ENCODE results near the gene BRAP. TPM values are rescaled to one million over a fixed set of nuclear protein-coding genes. Genes with fewer than 3 reads are reported as not detected.
"Not testable (repeated sequence)": the region's sequence is repeated elsewhere in the genome, so short reads cannot be mapped to it uniquely, and the experiment has no call there.

The BRAP gene
- total RNA-seq, 1 donor from 2014 or later = 20.9 TPM

GRCh38 chr12:111664961-111665865 lies 20.5 kb downstream of the BRAP start:
- Mint-ChIP-seq H3K27ac (no peak overlapping the region), H3K4me1 (ENCODE audit: unreplicated experiment) (no peaks in the 10 kb centered on the region), H3K36me3 (peaks cover 22% of the 10 kb centered on the region), H3K4me3 (no peak overlapping the region), H3K9me3 (no peaks in the 10 kb centered on the region), H3K27me3 (no peaks in the 10 kb centered on the region)
- no peak for TF ChIP-seq CTCF (conservative IDR thresholded peaks at IDR 0.05)
- no peak for DNase-seq (ENCODE audit: extremely low spot score, unreplicated experiment)

- no peak for DNase-seq (ENCODE audit: extremely low spot score, unreplicated experiment)
- Mint-ChIP-seq H3K27me3 (no peaks in the 10 kb centered on the region), H3K4me1 (ENCODE audit: unreplicated experiment) (no peaks in the 10 kb centered on the region), H3K4me3 (no peak overlapping the region), H3K27ac (no peak overlapping the region), H3K36me3 (peaks cover 17% of the 10 kb centered on the region), H3K9me3 (no peaks in the 10 kb centered on the region)
- no peak for TF ChIP-seq CTCF (conservative IDR thresholded peaks at IDR 0.05)
Observed at GRCh38 chr12:111664499-111664898, 21.3 kb downstream of the BRAP start.

GRCh38 chr12:111656016-111656415 lies 29.7 kb downstream of the BRAP start:
- DNase-seq (ENCODE audit: extremely low spot score, unreplicated experiment) = no peak
- no peaks in the 10 kb centered on the region for H3K4me1 Mint-ChIP-seq (ENCODE audit: unreplicated experiment)
- peaks cover 20% of the 10 kb centered on the region for H3K36me3 Mint-ChIP-seq
- no peak overlapping the region for H3K4me3 Mint-ChIP-seq
- H3K27ac Mint-ChIP-seq = no peak overlapping the region
- no peak for TF ChIP-seq CTCF (conservative IDR thresholded peaks at IDR 0.05)
- no peaks in the 10 kb centered on the region for H3K27me3 Mint-ChIP-seq
- H3K9me3 Mint-ChIP-seq = no peaks in the 10 kb centered on the region

- H3K4me3 Mint-ChIP-seq = no peak overlapping the region
- no peaks in the 10 kb centered on the region for H3K27me3 Mint-ChIP-seq
- H3K9me3 Mint-ChIP-seq = no peaks in the 10 kb centered on the region
- no peak for DNase-seq (ENCODE audit: extremely low spot score, unreplicated experiment)
- H3K27ac Mint-ChIP-seq = no peak overlapping the region
- no peaks in the 10 kb centered on the region for H3K4me1 Mint-ChIP-seq (ENCODE audit: unreplicated experiment)
- no peak for TF ChIP-seq CTCF (conservative IDR thresholded peaks at IDR 0.05)
- H3K36me3 Mint-ChIP-seq = peaks cover 20% of the 10 kb centered on the region
Observed at GRCh38 chr12:111655356-111655755, 30.4 kb downstream of the BRAP start.

GRCh38 chr12:111653596-111653995 lies 32.2 kb downstream of the BRAP start:
- Mint-ChIP-seq H3K36me3 (peaks cover 25% of the 10 kb centered on the region), H3K4me3 (no peak overlapping the region), H3K4me1 (ENCODE audit: unreplicated experiment) (no peaks in the 10 kb centered on the region), H3K27me3 (no peaks in the 10 kb centered on the region), H3K9me3 (no peaks in the 10 kb centered on the region), H3K27ac (no peak overlapping the region)
- TF ChIP-seq CTCF (conservative IDR thresholded peaks at IDR 0.05) = no peak
- DNase-seq (ENCODE audit: extremely low spot score, unreplicated experiment) = no peak

- not testable (repeated sequence) for H3K4me3 Mint-ChIP-seq; H3K27me3 Mint-ChIP-seq; H3K27ac Mint-ChIP-seq; H3K9me3 Mint-ChIP-seq; DNase-seq (ENCODE audit: extremely low spot score, unreplicated experiment); H3K4me1 Mint-ChIP-seq (ENCODE audit: unreplicated experiment)
- peaks cover 23% of the 10 kb centered on the region for H3K36me3 Mint-ChIP-seq
Observed at GRCh38 chr12:111652530-111652929, 33.2 kb downstream of the BRAP start.

Measured in type B pancreatic cell (in vitro differentiated cells).